Thyroid gland (tissue), 4 donors: ENCODE results near the gene ARX.

Experiments
- CTCF ChIP-seq, 6 experiments: fragments of 200-600 bp in 3 of 6; fragments of 450-650 bp in 3 of 6; sonication (generic) in 3 of 6; IDR thresholded peaks; one replicate each; pipeline ENCODE4 v1.5.1; 2016 to 2019; ENCODE audit warnings: antibody characterized with exemption in 6 of 6, mild to moderate bottlenecking in 2 of 6, inconsistent platforms in 1 of 6, moderate library complexity in 1 of 6
- POLR2A ChIP-seq, 2 donors: fragments of 450-650 bp; IDR thresholded peaks; one replicate each; pipeline ENCODE4 v1.6.1; 2017; ENCODE audit warnings: antibody characterized with exemption in 2 of 2, mild to moderate bottlenecking in 2 of 2, moderate library complexity in 1 of 2

GRCh38 chrX:24956828-24957227 is 58.9 kb downstream of the ARX start:
- TF ChIP-seq CTCF (IDR thresholded peaks at IDR 0.05) (no peak), POLR2A (IDR thresholded peaks at IDR 0.05) (no peak)
